H1 (cell line): ENCODE data around the gene RAET1E. TPM values are rescaled to one million over a fixed set of nuclear protein-coding genes. Genes with fewer than 3 reads are reported as not detected.

Source experiments
- CTCF ChIA-PET: fragments of 300-600 bp; sonication (Branson Sonifier 250); formaldehyde crosslinking; loops from one replicate; lab custom pipeline; 2021; ENCODE audit not compliant: partially characterized antibody; lab: Charles Lee
- POLR2A ChIA-PET: fragments of 300-600 bp; sonication (Branson Sonifier 250); formaldehyde crosslinking; loops from one replicate; lab custom pipeline; 2021; ENCODE audit warnings: inconsistent platforms; ENCODE audit not compliant: partially characterized antibody; lab: Charles Lee
- DNase-seq, 2 experiments: peaks; one replicate each; pipeline versions ENCODE4 v3.0.0 to v3.0.0-alpha.2; 2010 to 2022; ENCODE audit warnings: low spot score in 2 of 2, low read depth in 1 of 2, mixed read lengths in 1 of 2
- FAIRE-seq: peaks from 2 replicates; lab custom pipeline; 2011; peaks lifted over from hg19 to GRCh38; lab: Jason Lieb, UNC
- H2AFZ ChIP-seq: 2 replicates; pipeline ENCODE4 v1.8.1; 2012; ENCODE audit warnings: low read length, inconsistent platforms
- H2AK5ac ChIP-seq: 2 replicates; pipeline ENCODE4 v1.6.1; 2013; ENCODE audit warnings: low read depth, low read length
- H2BK120ac ChIP-seq: replicated peaks from 2 replicates; pipeline ENCODE3; 2013; ENCODE audit warnings: low read depth, low read length, inconsistent platforms
- H2BK12ac ChIP-seq: 2 replicates; pipeline ENCODE4 v1.6.1; 2013; ENCODE audit warnings: low read depth, low read length
- H2BK15ac ChIP-seq: 2 replicates; pipeline ENCODE4 v1.6.1; 2013; ENCODE audit warnings: low read length
- H2BK20ac ChIP-seq: 2 replicates; pipeline ENCODE4 v1.6.1; 2013; ENCODE audit warnings: low read length
- H2BK5ac ChIP-seq: 2 replicates; pipeline ENCODE4 v1.6.1; 2013; ENCODE audit warnings: low read depth, low read length
- H3K14ac ChIP-seq: 2 replicates; pipeline ENCODE4 v1.6.1; 2013; ENCODE audit warnings: inconsistent platforms; ENCODE audit not compliant: insufficient read length
- H3K18ac ChIP-seq: 2 replicates; pipeline ENCODE4 v1.6.1; 2013; ENCODE audit warnings: low read length; ENCODE audit errors: extremely low read depth
- H3K23ac ChIP-seq: 2 replicates; pipeline ENCODE4 v1.6.1; 2013; ENCODE audit warnings: inconsistent platforms; ENCODE audit not compliant: insufficient read length
- H3K23me2 ChIP-seq: 2 replicates; pipeline ENCODE4 v1.6.1; 2013; ENCODE audit warnings: low read depth, low read length
- H3K27ac ChIP-seq: 2 replicates; pipeline ENCODE4 v1.6.1; 2011; ENCODE audit warnings: low read depth, low read length, inconsistent platforms
- H3K27me3 ChIP-seq, 4 experiments: replicated peaks in 1 of 4; 1 replicate in 1 of 4; 2 replicates in 3 of 4; pipeline versions ENCODE4 v1.6.1 to v1.8.1; 2011 to 2013; ENCODE audit warnings: low read length in 3 of 4, mild to moderate bottlenecking in 3 of 4, inconsistent platforms in 2 of 4, mixed read lengths in 2 of 4, moderate library complexity in 1 of 4; ENCODE audit not compliant: control insufficient read depth in 3 of 4, insufficient read depth in 3 of 4; ENCODE audit errors: extremely low read depth in 1 of 4
- H3K36me3 ChIP-seq, 4 experiments: 2 replicates each; pipeline versions ENCODE4 v1.6.1 to v1.8.1; 2011 to 2013; ENCODE audit warnings: mild to moderate bottlenecking in 4 of 4, low read length in 3 of 4, moderate library complexity in 2 of 4, control low read depth in 1 of 4, inconsistent platforms in 1 of 4; ENCODE audit not compliant: insufficient read depth in 4 of 4, control insufficient read depth in 2 of 4
- H3K4ac ChIP-seq: replicated peaks from 2 replicates; pipeline ENCODE3; 2013; ENCODE audit warnings: low read length, low read depth, mixed read lengths, inconsistent platforms; ENCODE audit not compliant: insufficient read length
- H3K4me1 ChIP-seq, 4 experiments: replicated peaks in 1 of 4; 1 replicate in 1 of 4; 2 replicates in 3 of 4; pipeline versions ENCODE4 v1.6.1 to v1.8.1; 2011 to 2013; ENCODE audit warnings: low read length in 3 of 4, inconsistent platforms in 2 of 4, mixed read lengths in 1 of 4; ENCODE audit not compliant: insufficient read depth in 4 of 4, control insufficient read depth in 3 of 4
- H3K4me2 ChIP-seq, 2 experiments: 2 replicates each; pipeline versions ENCODE4 v1.6.1 to v1.8.1; 2011 to 2013; ENCODE audit warnings: low read depth in 2 of 2, low read length in 2 of 2, control low read depth in 1 of 2, inconsistent platforms in 1 of 2, mild to moderate bottlenecking in 1 of 2; ENCODE audit not compliant: insufficient read depth in 1 of 2
- H3K4me3 ChIP-seq, 4 experiments: fragments of 200-600, 300-600 bp in 1 of 4; sonication (generic), shearing (Covaris generic), sonication (Bioruptor Twin) in 1 of 4; 2 replicates each; pipeline versions ENCODE4 v1.5.1 to v1.8.1; 2011 to 2016; ENCODE audit warnings: low read length in 4 of 4, low read depth in 3 of 4, control low read depth in 2 of 4, inconsistent platforms in 2 of 4, mild to moderate bottlenecking in 2 of 4, mixed read lengths in 1 of 4, moderate library complexity in 1 of 4; ENCODE audit not compliant: insufficient read depth in 2 of 4; ENCODE audit errors: extremely low read depth in 1 of 4
- H3K56ac ChIP-seq: replicated peaks from 2 replicates; pipeline ENCODE3; 2013; ENCODE audit warnings: low read depth, mild to moderate bottlenecking, mixed read lengths, low read length, inconsistent platforms; ENCODE audit not compliant: insufficient read length
- H3K79me1 ChIP-seq: 2 replicates; pipeline ENCODE4 v1.6.1; 2013; ENCODE audit warnings: low read depth, low read length, control low read depth
- H3K79me2 ChIP-seq, 2 experiments: 2 replicates each; pipeline versions ENCODE4 v1.6.1 to v1.8.1; 2012 to 2013; ENCODE audit warnings: low read length in 2 of 2, mild to moderate bottlenecking in 2 of 2, inconsistent platforms in 1 of 2; ENCODE audit not compliant: insufficient read depth in 2 of 2, control insufficient read depth in 1 of 2
- H3K9ac ChIP-seq, 4 experiments: replicated peaks in 1 of 4; 1 replicate in 1 of 4; 2 replicates in 3 of 4; pipeline versions ENCODE4 v1.6.1 to v1.8.1; 2011 to 2013; ENCODE audit warnings: low read depth in 3 of 4, low read length in 3 of 4, control low read depth in 2 of 4, mild to moderate bottlenecking in 2 of 4, moderate library complexity in 2 of 4, inconsistent platforms in 1 of 4; ENCODE audit errors: extremely low read depth in 1 of 4
- H3K9me3 ChIP-seq, 2 experiments: 2 replicates each; pipeline versions ENCODE4 v1.6.1 to v1.8.1; 2012 to 2013; ENCODE audit warnings: mild to moderate bottlenecking in 2 of 2, moderate library complexity in 2 of 2, control low read depth in 1 of 2, inconsistent platforms in 1 of 2, low read depth in 1 of 2, low read length in 1 of 2, mixed read lengths in 1 of 2; ENCODE audit not compliant: insufficient read depth in 2 of 2
- H4K20me1 ChIP-seq, 2 experiments: replicated peaks in 1 of 2; 2 replicates each; pipeline versions ENCODE3 to v1.8.1; 2011 to 2013; ENCODE audit warnings: inconsistent platforms in 2 of 2, low read length in 2 of 2, mild to moderate bottlenecking in 1 of 2; ENCODE audit not compliant: insufficient read depth in 2 of 2, control insufficient read depth in 1 of 2
- H4K5ac ChIP-seq: 2 replicates; pipeline ENCODE4 v1.6.1; 2013; ENCODE audit warnings: low read length, low read depth, mixed read lengths, inconsistent platforms; ENCODE audit not compliant: insufficient read length
- H4K8ac ChIP-seq: 2 replicates; pipeline ENCODE4 v1.8.0; 2013; ENCODE audit warnings: mild to moderate bottlenecking, moderate library complexity, low read length, inconsistent platforms; ENCODE audit not compliant: insufficient read depth; ENCODE audit errors: extremely low read depth
- H4K91ac ChIP-seq: replicated peaks from 2 replicates; pipeline ENCODE3; 2013; ENCODE audit warnings: low read length, mixed read lengths, inconsistent platforms; ENCODE audit not compliant: insufficient read length
- BACH1 ChIP-seq: IDR thresholded peaks from 2 replicates; pipeline ENCODE4 v1.6.1; 2012; ENCODE audit warnings: low read length, improper control_type of control experiment
- CEBPB ChIP-seq: IDR thresholded peaks from 2 replicates; pipeline ENCODE4 v1.6.1; 2012; ENCODE audit warnings: low read depth, low read length
- CHD2 ChIP-seq: IDR thresholded peaks from 2 replicates; pipeline ENCODE4 v1.6.1; 2012; ENCODE audit warnings: low read length, improper control_type of control experiment
- CTBP2 ChIP-seq: IDR thresholded peaks from 2 replicates; pipeline ENCODE4 v1.7.0; 2011; ENCODE audit warnings: borderline replicate concordance, mild to moderate bottlenecking, moderate library complexity, mixed read lengths, low read length; ENCODE audit not compliant: insufficient read depth, insufficient read length
- JUN ChIP-seq: IDR thresholded peaks from 2 replicates; pipeline ENCODE4 v1.6.1; 2011; ENCODE audit warnings: low read depth, mild to moderate bottlenecking, improper control_type of control experiment, low read length
- KDM5A ChIP-seq: fragments of 200-600 bp; IDR thresholded peaks from 2 replicates; pipeline ENCODE4 v1.7.1; 2012; ENCODE audit warnings: mild to moderate bottlenecking, low read length, inconsistent platforms, mixed read lengths
- RAD21 ChIP-seq, 2 experiments: IDR thresholded peaks in 1 of 2; conservative IDR thresholded peaks in 1 of 2; 2 replicates each; pipeline ENCODE4 v1.6.1; 2011; ENCODE audit warnings: low read depth in 2 of 2, low read length in 2 of 2, improper control_type of control experiment in 1 of 2, inconsistent platforms in 1 of 2, mild to moderate bottlenecking in 1 of 2, moderate library complexity in 1 of 2
- SIN3A ChIP-seq, 2 experiments: IDR thresholded peaks in 1 of 2; conservative IDR thresholded peaks in 1 of 2; 2 replicates each; pipeline ENCODE4 v1.6.1; 2011 to 2012; ENCODE audit warnings: low read length in 2 of 2, improper control_type of control experiment in 1 of 2, low read depth in 1 of 2, mild to moderate bottlenecking in 1 of 2
- SIRT6 ChIP-seq: IDR thresholded peaks from one replicate; pipeline ENCODE4 v1.7.1; 2012; ENCODE audit warnings: low read length, inconsistent platforms
- SP1 ChIP-seq: IDR thresholded peaks from 2 replicates; pipeline ENCODE4 v1.6.1; 2011; ENCODE audit warnings: low read depth, low read length
- SP2 ChIP-seq: IDR thresholded peaks from 2 replicates; pipeline ENCODE4 v1.6.1; 2012; ENCODE audit warnings: mild to moderate bottlenecking, low read length, inconsistent platforms
- WGBS, 2 experiments: shearing (Covaris generic) in 1 of 2; methylation state at CpG; one replicate each; pipeline versions ENCODE4 v1.1.6 to v1.1.7; 2013 to 2015; ENCODE audit warnings: low lambda C conversion rate in 2 of 2, mixed read lengths in 2 of 2, inconsistent platforms in 1 of 2, low coverage in 1 of 2, missing lambda C conversion rate in 1 of 2; ENCODE audit not compliant: insufficient replicate concordance in 2 of 2, insufficient coverage in 1 of 2, insufficient read length in 1 of 2; ENCODE audit errors: extremely low coverage in 1 of 2, missing lambda C conversion rate in 1 of 2; 5-methylcytosine and 5-hydroxymethylcytosine counted together
- polyA plus RNA-seq, 7 experiments: library from polyadenylated mRNA; depleted of rRNA in 3 of 7; stranded (reverse) in 5 of 7; unstranded in 2 of 7; fragments of >200 nt in 5 of 7; fragments of 200-250 nt in 2 of 7; gene quantifications; 1 replicate in 5 of 7; 2 replicates in 1 of 7; 4 replicates in 1 of 7; pipeline versions ENCODE4 v1.2.1 to v1.2.3, GENCODE V29; 2011 to 2013; ENCODE audit warnings: missing spikeins in 2 of 7, mixed read lengths in 2 of 7
- total RNA-seq: library from RNA; stranded (reverse); fragmentation: NEBNext Ultra II Directional; extraction: Animal tissue kit (Norgen Biotek cat#: 25700); gene quantifications from 2 replicates; pipeline ENCODE4 v1.2.1, GENCODE V29; 2021

RAET1E gene
- total and polyA plus RNA-seq, 2 of the 8 experiments (the other 6 are each of a cell fraction or from before 2014, with no cell fraction given): not detected

DNA sequence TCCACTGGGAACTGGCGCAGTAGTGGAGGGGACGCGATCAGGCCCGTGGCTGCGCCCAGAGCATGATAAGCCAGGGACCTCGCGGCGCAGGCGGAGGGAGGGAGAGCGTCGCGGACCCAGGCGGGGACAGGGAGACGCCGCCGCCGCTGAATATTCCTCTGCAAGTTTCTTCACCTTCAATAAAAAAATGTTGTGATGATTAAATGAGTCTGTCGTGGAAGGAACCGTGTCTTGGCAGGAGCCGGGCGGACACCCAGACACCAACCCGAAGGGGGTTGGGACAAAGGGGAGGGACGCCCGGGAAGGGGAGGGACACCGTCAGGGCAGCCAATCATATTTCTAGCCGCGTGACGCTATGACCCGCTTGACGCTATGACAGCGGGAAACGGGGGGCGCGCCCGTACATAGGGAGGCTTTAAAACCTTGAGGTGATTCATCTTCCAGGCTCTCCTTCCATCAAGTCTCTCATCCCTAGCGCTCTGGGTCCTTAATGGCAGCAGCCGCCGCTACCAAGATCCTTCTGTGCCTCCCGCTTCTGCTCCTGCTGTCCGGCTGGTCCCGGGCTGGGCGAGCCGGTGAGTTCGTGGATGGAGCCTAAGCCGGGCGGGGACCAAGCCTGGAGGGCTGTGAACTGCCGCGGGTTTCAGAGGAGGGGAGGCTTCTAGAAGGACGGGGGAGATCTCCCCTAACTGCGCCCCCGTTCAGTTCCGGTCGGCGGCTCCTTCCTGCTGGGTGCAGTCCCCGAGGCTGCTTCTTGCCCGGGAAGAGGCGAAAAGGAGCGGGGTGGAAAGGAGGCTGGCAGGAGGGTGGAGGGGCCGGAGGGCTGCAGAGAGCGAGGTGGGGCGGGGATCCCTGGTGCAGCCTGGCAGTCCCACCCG, 43.9 kb upstream of the RAET1E start, which contains the start of gene ULBP2:
Gene ULBP2, plus strand, starts transcription at position 432 of the 878 bp plus-strand sequence. Its CDS starts 59 bp downstream, at position 491.
- H3K23me2 ChIP-seq: peaks cover 13% of the 10 kb centered on the region; the same call in 1 of the 2 replicates
- no peak within 1 kb of the TSS for H2BK12ac ChIP-seq
- peak within 1 kb of the TSS; percentile 40 to 69 (median 48) for H3K4me3 ChIP-seq
- no peak within 1 kb of the TSS for H3K56ac ChIP-seq
- FAIRE-seq (no peak), DNase-seq (peak in 1 of 2 experiments; percentile 79)
- no peak within 1 kb of the TSS for H3K27ac ChIP-seq
- H3K9ac ChIP-seq: no peak within 1 kb of the TSS
- peaks cover 6 to 9% of the 10 kb centered on the region in 2 experiments for H4K20me1 ChIP-seq
- peak within 1 kb of the TSS; percentile 70 to 93 for H3K4me2 ChIP-seq
- no peak within 1 kb of the TSS for H2BK120ac ChIP-seq
- no peak within 1 kb of the TSS; the same call in 1 of the 2 replicates for H3K18ac ChIP-seq
- peaks cover 56 to 80% (median 69%) of the 10 kb centered on the region in 4 experiments for H3K27me3 ChIP-seq
- H3K36me3 ChIP-seq: peaks cover 0 to 4% (median 0%) of the 10 kb centered on the region in 4 experiments; a peak in 1 of 8 replicates
- no peaks in the 10 kb centered on the region for H3K9me3 ChIP-seq
- H4K5ac ChIP-seq: no peak within 1 kb of the TSS
- no peak within 1 kb of the TSS for H2BK15ac ChIP-seq
- no peak within 1 kb of the TSS; the same call in 1 of the 2 replicates for H2AK5ac ChIP-seq
- H3K79me2 ChIP-seq: no peaks in the 10 kb centered on the region
- no peak within 1 kb of the TSS for H2AFZ ChIP-seq
- 1% methylated on average over 54 of the region's 62 CpGs; no CpG with 5 or more reads in 1 of the 2 experiments for WGBS, 2 experiments
- peaks cover 0 to 6% (median 3%) of the 10 kb centered on the region in 4 experiments; a peak in 5 of 7 replicates for H3K4me1 ChIP-seq
- no peak within 1 kb of the TSS for H4K91ac ChIP-seq
- H3K23ac ChIP-seq: no peak within 1 kb of the TSS
- no peaks in the 10 kb centered on the region for H3K79me1 ChIP-seq
- ChIA-PET CTCF (interaction anchor here (0.6 to 1.9 kb wide), 5 partner anchors 13 to 577 kb away, joined by 3 to 10 read pairs (median 5); no protein-coding TSS in a partner anchor), POLR2A (interaction anchor here (0.9 to 1.5 kb wide), 2 partner anchors 36 to 48 kb away, joined by 3 to 4 read pairs; no protein-coding TSS in a partner anchor)
- H3K14ac ChIP-seq: no peak within 1 kb of the TSS
- H4K8ac ChIP-seq: no peak within 1 kb of the TSS
- H3K4ac ChIP-seq: no peak within 1 kb of the TSS
- H2BK20ac ChIP-seq: no peak within 1 kb of the TSS
- H2BK5ac ChIP-seq: no peak within 1 kb of the TSS
- TF ChIP-seq JUN: no peak
- TF ChIP-seq KDM5A: no peak
- TF ChIP-seq BACH1: no peak
- no peak for TF ChIP-seq RAD21 (IDR thresholded peaks at IDR 0.05 in 1 of 2, conservative IDR thresholded peaks at IDR 0.05 in 1 of 2; ENCODE audit: low read depth in 2 of 2, low read length in 2 of 2)
- no peak for TF ChIP-seq CTBP2
- TF ChIP-seq CHD2: no peak
- TF ChIP-seq SIN3A (conservative IDR thresholded peaks at IDR 0.05 in 1 of 2, IDR thresholded peaks at IDR 0.05 in 1 of 2; ENCODE audit: low read depth in 1 of 2, low read length in 2 of 2): no peak
- no peak for TF ChIP-seq SIRT6
- TF ChIP-seq SP1: peak; percentile 24; the same call in 1 of the 2 replicates
- TF ChIP-seq SP2: no peak
- no peak for TF ChIP-seq CEBPB
